OCI-LY7 (cell line): Measurements from ENCODE around the gene TMIGD1.

Source experiments
- CTCF ChIP-seq: fragments of 200-600 bp; sonication (generic); conservative IDR thresholded peaks from 2 replicates; pipeline ENCODE4 v1.5.1; 2014; ENCODE audit warnings: mild to moderate bottlenecking, antibody characterized with exemption, low read length, moderate library complexity, mixed read lengths
- EZH2phosphoT487 ChIP-seq: fragments of 200-600 bp; sonication (generic); IDR thresholded peaks from 2 replicates; pipeline ENCODE4 v1.6.1; 2018; ENCODE audit warnings: low read depth, borderline replicate concordance, mild to moderate bottlenecking, mixed run types, antibody characterized with exemption, low read length, moderate library complexity, mixed read lengths

DNA sequence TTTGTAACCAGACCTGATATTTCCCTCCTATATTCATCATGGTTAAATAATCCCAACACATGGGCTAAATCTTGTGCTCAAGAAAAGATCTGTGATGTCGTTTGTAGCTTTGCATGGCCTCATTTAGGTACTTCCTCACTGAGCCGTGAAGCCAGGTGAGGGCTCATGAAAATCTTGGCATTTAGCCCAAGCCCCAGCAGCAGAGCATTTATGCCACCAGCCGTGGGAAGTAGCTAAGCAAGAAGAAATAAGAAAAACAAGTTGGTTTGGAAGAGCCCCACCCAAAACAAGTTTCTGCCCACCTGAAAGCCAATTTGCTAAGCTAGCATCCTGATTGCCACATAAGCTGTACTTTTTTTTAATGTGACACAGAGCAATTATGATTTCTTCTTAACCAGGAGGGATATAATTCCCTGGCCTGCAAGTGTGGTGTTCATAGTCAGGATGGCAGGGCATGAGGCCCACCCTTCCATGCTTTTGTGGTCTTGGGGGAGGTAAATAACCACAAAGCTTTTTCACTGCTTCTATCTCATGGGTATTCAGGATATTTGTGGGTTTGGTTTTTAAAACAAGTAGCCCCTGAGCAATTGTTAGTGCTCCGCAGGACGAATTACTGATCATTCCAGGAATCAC lies 10.5 kb downstream of the TMIGD1 start:
- TF ChIP-seq CTCF = no peak
- TF ChIP-seq EZH2phosphoT487 = no peak
